H1 (cell line): ENCODE measurements around the gene TMEM135. TPM values are rescaled to one million over a fixed set of nuclear protein-coding genes. Genes with fewer than 3 reads are reported as not detected.

Source experiments
- CBX5 ChIP-seq: fragments of 300-800, 300-1000 bp; sonication (generic); IDR thresholded peaks from 2 replicates; pipeline ENCODE4 v1.7.1; 2016; ENCODE audit warnings: antibody characterized with exemption, low read length, low read depth
- CHD7 ChIP-seq: fragments of 300-600 bp; sonication (generic); IDR thresholded peaks from 2 replicates; pipeline ENCODE4 v1.7.1; 2012; ENCODE audit warnings: low read length, moderate library complexity, mild to moderate bottlenecking, inconsistent platforms; ENCODE audit not compliant: insufficient replicate concordance
- CREB1 ChIP-seq: IDR thresholded peaks from 2 replicates; pipeline ENCODE4 v1.6.1; 2012; ENCODE audit warnings: inconsistent platforms
- CTBP2 ChIP-seq: IDR thresholded peaks from 2 replicates; pipeline ENCODE4 v1.7.0; 2011; ENCODE audit warnings: borderline replicate concordance, mild to moderate bottlenecking, moderate library complexity, mixed read lengths, low read length; ENCODE audit not compliant: insufficient read depth, insufficient read length
- RFX5 ChIP-seq: IDR thresholded peaks from 2 replicates; pipeline ENCODE4 v1.6.1; 2011; ENCODE audit warnings: low read depth, low read length, improper control_type of control experiment, borderline replicate concordance
- SIRT6 ChIP-seq: IDR thresholded peaks from one replicate; pipeline ENCODE4 v1.7.1; 2012; ENCODE audit warnings: low read length, inconsistent platforms
- SUZ12 ChIP-seq: fragments of 200-600 bp; sonication (generic); IDR thresholded peaks from 2 replicates; pipeline ENCODE4 v1.6.1; 2012; ENCODE audit warnings: mild to moderate bottlenecking, inconsistent platforms, low read length, moderate library complexity, mixed read lengths
- TAF1 ChIP-seq: IDR thresholded peaks from 2 replicates; pipeline ENCODE4 v1.6.1; 2011; ENCODE audit warnings: mild to moderate bottlenecking, low read depth, low read length
- TAF7 ChIP-seq: optimal IDR thresholded peaks from 2 replicates; pipeline ENCODE3; 2011; ENCODE audit warnings: low read depth, mild to moderate bottlenecking, inconsistent platforms, low read length, moderate library complexity, borderline replicate concordance
- TBP ChIP-seq: IDR thresholded peaks from 2 replicates; pipeline ENCODE4 v1.6.1; 2011; ENCODE audit warnings: low read depth, low read length, improper control_type of control experiment
- TCF12 ChIP-seq: IDR thresholded peaks from 2 replicates; pipeline ENCODE4 v1.6.1; 2011; ENCODE audit warnings: low read depth, mild to moderate bottlenecking, low read length
- TEAD4 ChIP-seq: IDR thresholded peaks from 2 replicates; pipeline ENCODE4 v1.6.1; 2012; ENCODE audit warnings: low read depth, low read length, inconsistent platforms, mixed read lengths
- ZNF274 ChIP-seq: IDR thresholded peaks from 2 replicates; pipeline ENCODE4 v1.7.0; 2012; ENCODE audit warnings: low read length, borderline replicate concordance; ENCODE audit errors: extremely low read depth
- polyA plus RNA-seq, 7 experiments: library from polyadenylated mRNA; depleted of rRNA in 3 of 7; stranded (reverse) in 5 of 7; unstranded in 2 of 7; fragments of >200 nt in 5 of 7; fragments of 200-250 nt in 2 of 7; gene quantifications; 1 replicate in 5 of 7; 2 replicates in 1 of 7; 4 replicates in 1 of 7; pipeline versions ENCODE4 v1.2.1 to v1.2.3, GENCODE V29; 2011 to 2013; ENCODE audit warnings: missing spikeins in 2 of 7, mixed read lengths in 2 of 7
- total RNA-seq: library from RNA; stranded (reverse); fragmentation: NEBNext Ultra II Directional; extraction: Animal tissue kit (Norgen Biotek cat#: 25700); gene quantifications from 2 replicates; pipeline ENCODE4 v1.2.1, GENCODE V29; 2021

The TMEM135 gene
- total and polyA plus RNA-seq, 2 of the 8 experiments (the other 6 are each of a cell fraction or from before 2014, with no cell fraction given), result 9.3 to 31.3 TPM

DNA sequence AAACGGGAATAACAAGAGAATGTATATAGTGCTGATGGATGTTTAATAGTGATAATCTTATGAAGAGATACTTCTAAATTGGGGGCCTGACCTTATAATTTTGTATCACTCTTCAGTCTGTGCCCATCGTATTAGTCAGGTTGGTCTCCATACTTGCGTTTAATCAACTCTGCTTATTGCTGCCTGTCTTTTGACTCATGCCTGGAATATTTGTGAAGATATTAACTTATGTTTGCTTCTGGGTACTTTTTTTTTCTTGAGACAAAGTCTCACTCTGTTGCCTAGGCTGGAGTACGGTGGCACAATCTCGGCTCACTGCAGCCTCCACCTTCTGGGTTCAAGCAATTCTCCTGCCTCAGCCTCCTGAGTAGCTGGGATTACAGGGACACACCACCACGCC is 24.0 kb downstream of the TMEM135 start (continued):
- TF ChIP-seq CHD7 (no peak), CBX5 (no peak), SIRT6 (no peak), ZNF274 (no peak), TCF12 (no peak), TEAD4 (no peak), TAF1 (no peak), CREB1 (no peak), TAF7 (no peak), TBP (no peak), CTBP2 (no peak), SUZ12 (no peak), RFX5 (no peak)
- TF ChIP-seq, all 59 proteins: peak for 0
